K562 (cell line): ENCODE measurements around the gene CTDSP1. TPM values are rescaled to one million over a fixed set of nuclear protein-coding genes. Genes with fewer than 3 reads are reported as not detected.

Source experiments
- BCL6 ChIP-seq: fragments of 250-450 bp; sonication (Bioruptor Pico); IDR thresholded peaks from 2 replicates; pipeline ENCODE4 v1.4.0; 2020
- HDAC1 ChIP-seq, 2 experiments: fragments of 450-650 bp; IDR thresholded peaks; 2 replicates each; pipeline ENCODE4 v1.6.1; 2016 to 2017; ENCODE audit warnings: inconsistent platforms in 1 of 2, mild to moderate bottlenecking in 1 of 2, moderate library complexity in 1 of 2
- HNRNPH1 ChIP-seq: fragments of 200-400 bp; formaldehyde crosslinking; optimal IDR thresholded peaks from 2 replicates; pipeline ENCODE3; 2017; ENCODE audit warnings: low read depth, mild to moderate bottlenecking, low read length, moderate library complexity
- KAT8 ChIP-seq: fragments of 450-650 bp; IDR thresholded peaks from 2 replicates; pipeline ENCODE4 v1.6.1; 2016; ENCODE audit warnings: low read depth, mild to moderate bottlenecking
- KLF6 ChIP-seq: fragments of 250-450 bp; sonication (Bioruptor Pico); IDR thresholded peaks from 2 replicates; pipeline ENCODE4 v1.4.0; 2020; ENCODE audit warnings: mild to moderate bottlenecking, moderate library complexity, borderline replicate concordance
- LCOR ChIP-seq: sonication (generic); formaldehyde crosslinking; IDR thresholded peaks from 2 replicates; pipeline ENCODE4 v1.8.0; 2022; ENCODE audit warnings: mild to moderate bottlenecking, missing genetic modification reagents
- MAZ ChIP-seq, 2 experiments: fragments of 450-650 bp in 1 of 2; sonication (generic) in 1 of 2; formaldehyde crosslinking; IDR thresholded peaks in 1 of 2; conservative IDR thresholded peaks in 1 of 2; 2 replicates each; pipeline versions ENCODE4 v1.4.0 to v1.5.0; 2020; ENCODE audit warnings: mild to moderate bottlenecking in 1 of 2, missing genetic modification reagents in 1 of 2
- MBD2 ChIP-seq: sonication (generic); IDR thresholded peaks from 2 replicates; pipeline ENCODE4 v1.6.1; 2016; ENCODE audit warnings: low read depth, borderline replicate concordance
- MEF2A ChIP-seq: IDR thresholded peaks from 2 replicates; pipeline ENCODE4 v1.6.1; 2011; ENCODE audit warnings: low read depth, mild to moderate bottlenecking, low read length, moderate library complexity; ENCODE audit not compliant: control insufficient read depth
- MXD1 ChIP-seq: fragments of 250-450 bp; sonication (Bioruptor Pico); IDR thresholded peaks from 2 replicates; pipeline ENCODE4 v1.8.0; 2021; ENCODE audit warnings: borderline replicate concordance, mild to moderate bottlenecking, moderate library complexity; ENCODE audit not compliant: poor library complexity, severe bottlenecking
- NBN ChIP-seq: fragments of 450-650 bp; IDR thresholded peaks from 2 replicates; pipeline ENCODE4 v1.6.1; 2016; ENCODE audit warnings: low read depth, mild to moderate bottlenecking
- NUFIP1 ChIP-seq: fragments of 450-650 bp; IDR thresholded peaks from 2 replicates; pipeline ENCODE4 v1.6.1; 2018; ENCODE audit not compliant: partially characterized antibody
- RBM14 ChIP-seq: fragments of 200-400 bp; formaldehyde crosslinking; IDR thresholded peaks from 2 replicates; pipeline ENCODE4 v1.6.1; 2018; ENCODE audit warnings: low read depth, mild to moderate bottlenecking, low read length, moderate library complexity, borderline replicate concordance; ENCODE audit not compliant: insufficient read depth
- RBM25 ChIP-seq: fragments of 200-400 bp; formaldehyde crosslinking; IDR thresholded peaks from 2 replicates; pipeline ENCODE4 v1.6.1; 2018; ENCODE audit warnings: low read length, low read depth, moderate library complexity; ENCODE audit not compliant: severe bottlenecking
- SIN3A ChIP-seq, 2 experiments: fragments of 150-350 bp in 1 of 2; IDR thresholded peaks; 2 replicates each; pipeline ENCODE4 v1.6.1; 2011 to 2016; ENCODE audit warnings: borderline replicate concordance in 2 of 2, low read depth in 2 of 2, low read length in 2 of 2, mild to moderate bottlenecking in 2 of 2, moderate library complexity in 2 of 2; ENCODE audit not compliant: control insufficient read depth in 1 of 2
- SLC30A9 ChIP-seq: fragments of 250-450 bp; sonication (Bioruptor Pico); IDR thresholded peaks from 2 replicates; pipeline ENCODE4 v1.8.0; 2022; ENCODE audit warnings: mild to moderate bottlenecking, moderate library complexity
- SMAD1 ChIP-seq: fragments of 150-350 bp; IDR thresholded peaks from 2 replicates; pipeline ENCODE4 v1.6.1; 2014; ENCODE audit warnings: low read length, low read depth; ENCODE audit not compliant: partially characterized antibody
- SPI1 ChIP-seq: IDR thresholded peaks from 2 replicates; pipeline ENCODE4 v1.6.1; 2011; ENCODE audit warnings: low read depth, low read length, control low read depth, borderline replicate concordance
- SRSF1 ChIP-seq: fragments of 200-400 bp; formaldehyde crosslinking; IDR thresholded peaks from 2 replicates; pipeline ENCODE4 v1.6.1; 2017; ENCODE audit warnings: mild to moderate bottlenecking, low read depth, low read length, moderate library complexity
- TBL1XR1 ChIP-seq, 2 experiments: IDR thresholded peaks; 2 replicates each; pipeline ENCODE4 v1.6.1; 2012; ENCODE audit warnings: improper control_type of control experiment in 2 of 2, low read length in 2 of 2, mild to moderate bottlenecking in 1 of 2
- U2AF2 ChIP-seq: fragments of 200-400 bp; formaldehyde crosslinking; optimal IDR thresholded peaks from 2 replicates; pipeline ENCODE3; 2017; ENCODE audit warnings: low read depth, mild to moderate bottlenecking, low read length
- USF1 ChIP-seq: sonication (generic); formaldehyde crosslinking; IDR thresholded peaks from 2 replicates; pipeline ENCODE4 v1.9.0; 2022; ENCODE audit warnings: mild to moderate bottlenecking, missing genetic modification reagents
- USF2 ChIP-seq: sonication (generic); formaldehyde crosslinking; IDR thresholded peaks from 2 replicates; pipeline ENCODE4 v1.5.0; 2020; ENCODE audit warnings: missing genetic modification reagents
- ZFPM2 ChIP-seq: fragments of 250-450 bp; sonication (Bioruptor Pico); IDR thresholded peaks from 2 replicates; pipeline ENCODE4 v1.5.1; 2022; ENCODE audit warnings: mild to moderate bottlenecking
- ZNF445 ChIP-seq: fragments of 250-450 bp; sonication (Bioruptor Pico); IDR thresholded peaks from 2 replicates; pipeline ENCODE4 v1.4.0; 2020; ENCODE audit warnings: low read depth, mild to moderate bottlenecking, moderate library complexity
- ZNF778 ChIP-seq: fragments of 450-650 bp; formaldehyde crosslinking; IDR thresholded peaks from 2 replicates; pipeline ENCODE4 v1.4.0; 2020; ENCODE audit warnings: mild to moderate bottlenecking, moderate library complexity
- ZZZ3 ChIP-seq: fragments of 450-650 bp; IDR thresholded peaks from 2 replicates; pipeline ENCODE4 v1.6.1; 2016; ENCODE audit warnings: antibody characterized with exemption, mild to moderate bottlenecking, moderate library complexity
- polyA plus RNA-seq, 8 experiments: library from polyadenylated mRNA; depleted of rRNA in 4 of 8; stranded (reverse) in 5 of 8; unstranded in 3 of 8; fragments of >200 nt; fragmentation: Nextera tagmentation in 2 of 8; fragmentation: Illumina TruSeq in 1 of 8; extraction: Ambion mirVana in 2 of 8; extraction: Trizol in 1 of 8; gene quantifications; 2 replicates each; pipeline versions ENCODE4 v1.2.1 to v1.2.3, GENCODE V29; 2011 to 2014; ENCODE audit warnings: inconsistent platforms in 1 of 8, missing spikeins in 1 of 8
- total RNA-seq, 7 experiments: library from RNA; depleted of rRNA in 6 of 7; stranded (reverse); fragments of >200 nt in 6 of 7; fragmentation: Illumina TruSeq in 2 of 7; extraction: Trizol in 2 of 7; gene quantifications; 2 replicates each; pipeline versions ENCODE4 v1.2.1 to v1.2.3, GENCODE V29; 2011 to 2021; ENCODE audit warnings: low replicate concordance in 1 of 7

The CTDSP1 gene
- total and polyA plus RNA-seq, 9 of the 15 experiments (the other 6 are each of a cell fraction or from before 2014, with no cell fraction given) = 2.4 to 74.8 (median 45.8) TPM

- TF ChIP-seq KLF6 (CRISPR knock-in tag) (no peak), ZFPM2 (CRISPR knock-in tag) (no peak), SMAD1 (no peak), USF1 (no peak), ZNF445 (CRISPR knock-in tag) (no peak), ZZZ3 (no peak), NUFIP1 (no peak), NBN (no peak), SLC30A9 (CRISPR knock-in tag) (no peak), BCL6 (CRISPR knock-in tag) (no peak), LCOR (no peak), RBM25 (peak; percentile 82), MXD1 (CRISPR knock-in tag) (no peak), U2AF2 (no peak), SPI1 (no peak), MAZ (CRISPR knock-in tag; conservative IDR thresholded peaks at IDR 0.05 in 1 of 2, IDR thresholded peaks at IDR 0.05 in 1 of 2) (peak in 1 of 2 experiments; percentile 1; a peak in 1 of 4 replicates), USF2 (CRISPR knock-in tag) (no peak), HNRNPH1 (no peak), KAT8 (no peak), RBM14 (no peak), SIN3A (IDR thresholded peaks at IDR 0.05; ENCODE audit: borderline replicate concordance in 2 of 2, control insufficient read depth in 1 of 2, low read depth in 2 of 2, low read length in 2 of 2) (no peak), TBL1XR1 (IDR thresholded peaks at IDR 0.05; ENCODE audit: low read length in 2 of 2) (no peak), ZNF778 (CRISPR knock-in tag) (no peak), MBD2 (no peak), SRSF1 (no peak), MEF2A (no peak), HDAC1 (IDR thresholded peaks at IDR 0.05) (no peak)
Measured at GRCh38 chr2:218368150-218368528, 31.5 kb upstream of the CTDSP1 start (continued).
